Sigmoid colon (tissue), 4 donors: ENCODE data around the gene STBD1.

ENCODE experiments used
- POLR2A ChIP-seq, 2 donors: fragments of 450-650 bp; IDR thresholded peaks; one replicate each; pipeline ENCODE4 v1.6.1; 2016; ENCODE audit warnings: antibody characterized with exemption in 2 of 2, mild to moderate bottlenecking in 2 of 2, moderate library complexity in 2 of 2
- POLR2AphosphoS5 ChIP-seq, 4 donors: sonication (generic); formaldehyde crosslinking; IDR thresholded peaks; one replicate each; pipeline ENCODE4 v1.6.1; 2017; ENCODE audit warnings: antibody characterized with exemption in 4 of 4
- TF ChIP-seq, protein P1 (sequence below), 4 experiments: fragments of 450-650 bp in 3 of 4; fragments of 200-600 bp in 1 of 4; IDR thresholded peaks; one replicate each; pipeline ENCODE4 v1.5.1; 2016 to 2019; ENCODE audit warnings: antibody characterized with exemption in 4 of 4, mild to moderate bottlenecking in 3 of 4, moderate library complexity in 2 of 4

DNA sequence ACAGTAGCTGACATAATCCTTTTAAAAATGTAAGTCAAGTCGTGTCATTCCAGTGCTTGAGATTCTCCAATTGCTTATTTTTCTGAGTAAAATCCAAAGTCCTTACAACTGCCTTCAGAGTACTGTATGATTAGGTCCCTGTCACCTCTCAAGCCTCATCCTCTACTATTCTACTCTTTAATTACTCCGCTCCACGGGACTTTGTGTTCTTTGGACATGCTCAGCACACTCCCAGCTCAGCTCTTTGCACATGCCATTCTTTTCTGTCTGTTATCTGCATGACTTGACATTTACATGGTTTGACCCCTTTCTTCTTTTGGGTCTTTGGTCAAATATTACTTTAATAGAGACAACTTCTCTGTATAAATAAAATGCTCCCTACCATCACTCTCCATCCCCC lies 39.9 kb upstream of the STBD1 start:
- TF ChIP-seq, protein P1, sequence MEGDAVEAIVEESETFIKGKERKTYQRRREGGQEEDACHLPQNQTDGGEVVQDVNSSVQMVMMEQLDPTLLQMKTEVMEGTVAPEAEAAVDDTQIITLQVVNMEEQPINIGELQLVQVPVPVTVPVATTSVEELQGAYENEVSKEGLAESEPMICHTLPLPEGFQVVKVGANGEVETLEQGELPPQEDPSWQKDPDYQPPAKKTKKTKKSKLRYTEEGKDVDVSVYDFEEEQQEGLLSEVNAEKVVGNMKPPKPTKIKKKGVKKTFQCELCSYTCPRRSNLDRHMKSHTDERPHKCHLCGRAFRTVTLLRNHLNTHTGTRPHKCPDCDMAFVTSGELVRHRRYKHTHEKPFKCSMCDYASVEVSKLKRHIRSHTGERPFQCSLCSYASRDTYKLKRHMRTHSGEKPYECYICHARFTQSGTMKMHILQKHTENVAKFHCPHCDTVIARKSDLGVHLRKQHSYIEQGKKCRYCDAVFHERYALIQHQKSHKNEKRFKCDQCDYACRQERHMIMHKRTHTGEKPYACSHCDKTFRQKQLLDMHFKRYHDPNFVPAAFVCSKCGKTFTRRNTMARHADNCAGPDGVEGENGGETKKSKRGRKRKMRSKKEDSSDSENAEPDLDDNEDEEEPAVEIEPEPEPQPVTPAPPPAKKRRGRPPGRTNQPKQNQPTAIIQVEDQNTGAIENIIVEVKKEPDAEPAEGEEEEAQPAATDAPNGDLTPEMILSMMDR (IDR thresholded peaks at IDR 0.05): no peak
- TF ChIP-seq POLR2A (IDR thresholded peaks at IDR 0.05) (no peak), POLR2AphosphoS5 (IDR thresholded peaks at IDR 0.05) (no peak)
